Effector CD8-positive, alpha-beta T cell (primary cell): ENCODE measurements around the gene FBLN7.
A peak's percentile ranks its signal among the peaks of the same experiment; 100 is the strongest.
"Not testable (repeated sequence)": the region's sequence is repeated elsewhere in the genome, so short reads cannot be mapped to it uniquely, and the experiment has no call there.

Experiments used
- DNase-seq: peaks from one replicate; lab custom pipeline; 2025; lab: John Stamatoyannopoulos, UW

FBLN7 gene

GRCh38 chr2:112184121-112184520, 45.9 kb downstream of the FBLN7 start:
- DNase-seq: no peak

- no peak for DNase-seq
Observed at GRCh38 chr2:112185131-112185530, 46.9 kb downstream of the FBLN7 start.

- no peak for DNase-seq
Observed at GRCh38 chr2:112187046-112187715, 49.0 kb downstream of the FBLN7 start.

GRCh38 chr2:112187805-112188596, 49.8 kb downstream of the FBLN7 start:
- peak; percentile 44 for DNase-seq

- DNase-seq: no peak
Observed at GRCh38 chr2:112189001-112189556, 50.9 kb downstream of the FBLN7 start.

GRCh38 chr2:112194028-112194427, 55.8 kb downstream of the FBLN7 start:
- DNase-seq: no peak

GRCh38 chr2:112194482-112194881, 56.3 kb downstream of the FBLN7 start:
- DNase-seq: no peak

- DNase-seq: no peak
Observed at GRCh38 chr2:112195167-112195766, 57.1 kb downstream of the FBLN7 start.

GRCh38 chr2:112195950-112196349, 57.8 kb downstream of the FBLN7 start:
- DNase-seq: no peak

GRCh38 chr2:112197868-112198267, 59.7 kb downstream of the FBLN7 start:
- no peak for DNase-seq

- no peak for DNase-seq
Observed at GRCh38 chr2:112198780-112199179, 60.6 kb downstream of the FBLN7 start.

- DNase-seq: no peak
Observed at GRCh38 chr2:112199188-112199587, 61.0 kb downstream of the FBLN7 start.

GRCh38 chr2:112201696-112202430, 63.7 kb downstream of the FBLN7 start:
- no peak for DNase-seq

- DNase-seq: no peak
Observed at GRCh38 chr2:112204411-112204810, 66.2 kb downstream of the FBLN7 start.

- not testable (repeated sequence) for DNase-seq
Observed at GRCh38 chr2:112207905-112208304, 69.7 kb downstream of the FBLN7 start.

- no peak for DNase-seq
Observed at GRCh38 chr2:112216167-112216566, 78.0 kb downstream of the FBLN7 start.

GRCh38 chr2:112217854-112218253, 79.7 kb downstream of the FBLN7 start:
- no peak for DNase-seq

GRCh38 chr2:112220186-112220585, 82.0 kb downstream of the FBLN7 start:
- no peak for DNase-seq

GRCh38 chr2:112220831-112221230, 82.6 kb downstream of the FBLN7 start:
- no peak for DNase-seq

GRCh38 chr2:112229348-112229747, 91.2 kb downstream of the FBLN7 start:
- no peak for DNase-seq

GRCh38 chr2:112230371-112230770, 92.2 kb downstream of the FBLN7 start:
- no peak for DNase-seq
